ENCODE results near the gene PRPSAP2. TPM values are rescaled to one million over a fixed set of nuclear protein-coding genes. Genes with fewer than 3 reads are reported as not detected.

The PRPSAP2 gene
- total RNA-seq, 4 donors from 2014 or later: 19.2 to 29.1 (median 22.3) TPM

- intact Hi-C loops (cut with DNase I): no loop called here
These were observed 120.7 kb downstream of the PRPSAP2 start for GRCh38 chr17:18978655-18979054.

More at GRCh38 chr17:18978655-18979054, 120.7 kb downstream of the PRPSAP2 start:
- WGBS: 93% methylated on average over 16 of the region's 17 CpGs
- Histone ChIP-seq H3K27me3 (no peaks in the 10 kb centered on the region), H3K4me1 (no peaks in the 10 kb centered on the region), H3K9me3 (no peaks in the 10 kb centered on the region), H3K4me3 (no peak overlapping the region), H3K36me3 (peaks cover 0 to 32% (median 14%) of the 10 kb centered on the region in 4 donors), H3K27ac (replicated peaks in 1 of 4) (no peak overlapping the region)
- no peak for TF ChIP-seq POLR2AphosphoS5 (IDR thresholded peaks at IDR 0.05)
- TF ChIP-seq EP300 (IDR thresholded peaks at IDR 0.05): no peak
- no peak for TF ChIP-seq POLR2A (IDR thresholded peaks at IDR 0.05; ENCODE audit: low read depth)
- TF ChIP-seq, protein P1, sequence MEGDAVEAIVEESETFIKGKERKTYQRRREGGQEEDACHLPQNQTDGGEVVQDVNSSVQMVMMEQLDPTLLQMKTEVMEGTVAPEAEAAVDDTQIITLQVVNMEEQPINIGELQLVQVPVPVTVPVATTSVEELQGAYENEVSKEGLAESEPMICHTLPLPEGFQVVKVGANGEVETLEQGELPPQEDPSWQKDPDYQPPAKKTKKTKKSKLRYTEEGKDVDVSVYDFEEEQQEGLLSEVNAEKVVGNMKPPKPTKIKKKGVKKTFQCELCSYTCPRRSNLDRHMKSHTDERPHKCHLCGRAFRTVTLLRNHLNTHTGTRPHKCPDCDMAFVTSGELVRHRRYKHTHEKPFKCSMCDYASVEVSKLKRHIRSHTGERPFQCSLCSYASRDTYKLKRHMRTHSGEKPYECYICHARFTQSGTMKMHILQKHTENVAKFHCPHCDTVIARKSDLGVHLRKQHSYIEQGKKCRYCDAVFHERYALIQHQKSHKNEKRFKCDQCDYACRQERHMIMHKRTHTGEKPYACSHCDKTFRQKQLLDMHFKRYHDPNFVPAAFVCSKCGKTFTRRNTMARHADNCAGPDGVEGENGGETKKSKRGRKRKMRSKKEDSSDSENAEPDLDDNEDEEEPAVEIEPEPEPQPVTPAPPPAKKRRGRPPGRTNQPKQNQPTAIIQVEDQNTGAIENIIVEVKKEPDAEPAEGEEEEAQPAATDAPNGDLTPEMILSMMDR (IDR thresholded peaks at IDR 0.05): no peak
- DNase-seq (ENCODE audit: extremely low spot score): no peak

Small RNA genes lying within 50 kb of the gene (small RNA-seq; reads per million reads assigned to genes)
- gene RF00324: 0 reads per million in 3 donors

Other genes starting within 250 kb of the PRPSAP2 start
- gene TBC1D28, start 213.7 kb upstream of the PRPSAP2 start, total RNA-seq: not detected
- gene FOXO3B, start 175.8 kb upstream of the PRPSAP2 start, total RNA-seq: 1 to 10 TPM; 5.4 to 8.4 (median 7.9) TPM
- under 1 TPM in 1 of 4 donors, not detected in 3; 0.42 TPM for gene FBXW10, start 114.1 kb upstream of the PRPSAP2 start, total RNA-seq
- 10 to 100 TPM; 23.3 to 31.3 (median 27.2) TPM for gene TVP23B, start 76.9 kb upstream of the PRPSAP2 start, total RNA-seq
- gene SLC5A10, start 94.0 kb downstream of the PRPSAP2 start, total RNA-seq: not detected
- 10 to 100 TPM in 2 of 4 donors, 1 to 10 TPM in 2; 3.7 to 16.7 (median 11.8) TPM for gene FAM83G, start 146.6 kb downstream of the PRPSAP2 start, total RNA-seq
- 1 to 10 TPM; 2.1 to 4.1 (median 3.5) TPM for gene GRAP, start 188.8 kb downstream of the PRPSAP2 start, total RNA-seq